ENCODE measurements around the gene PIK3AP1.

- no peak for TF ChIP-seq EZH2 (IDR thresholded peaks at IDR 0.05; ENCODE audit: insufficient read depth, poor library complexity, severe bottlenecking)
- no peak for TF ChIP-seq EZH2phosphoT487 (IDR thresholded peaks at IDR 0.05; ENCODE audit: insufficient read depth, low read depth)
Measured at GRCh38 chr10:96752375-96752774, 32.1 kb upstream of the PIK3AP1 start.
